Hepatocyte (in vitro differentiated cells): ENCODE measurements around the gene EFEMP2. TPM values are rescaled to one million over a fixed set of nuclear protein-coding genes. Genes with fewer than 3 reads are reported as not detected.
A peak's percentile ranks its signal among the peaks of the same experiment; 100 is the strongest.

ENCODE experiments used
- DNase-seq: peaks from one replicate; pipeline ENCODE4 v3.0.0-alpha.2; 2016; ENCODE audit warnings: low spot score
- H2AFZ ChIP-seq: fragments of 200-600 bp; sonication (generic); 2 replicates; pipeline ENCODE4 v1.6.0; 2016; ENCODE audit warnings: antibody characterized with exemption, mild to moderate bottlenecking
- H3K27ac ChIP-seq: fragments of 200-600 bp; sonication (generic); 2 replicates; pipeline ENCODE4 v1.5.1; 2016; ENCODE audit warnings: mild to moderate bottlenecking
- H3K27me3 ChIP-seq: fragments of 200-600 bp; sonication (generic); 2 replicates; pipeline ENCODE4 v1.6.1; 2016
- H3K36me3 ChIP-seq: fragments of 200-600 bp; sonication (generic); replicated peaks from 2 replicates; pipeline ENCODE4 v1.5.1; 2016; ENCODE audit warnings: low read depth; ENCODE audit not compliant: insufficient read depth
- H3K4me1 ChIP-seq: fragments of 200-600 bp; sonication (generic); 2 replicates; pipeline ENCODE4 v1.5.1; 2016; ENCODE audit warnings: mild to moderate bottlenecking, moderate library complexity; ENCODE audit not compliant: insufficient read depth
- H3K4me2 ChIP-seq: fragments of 200-600 bp; sonication (generic); 2 replicates; pipeline ENCODE4 v1.6.0; 2016
- H3K4me3 ChIP-seq: fragments of 200-600 bp; sonication (generic); 2 replicates; pipeline ENCODE4 v1.5.1; 2016; ENCODE audit warnings: mild to moderate bottlenecking
- H3K79me2 ChIP-seq: fragments of 200-600 bp; sonication (generic); 2 replicates; pipeline ENCODE4 v1.6.0; 2017; ENCODE audit warnings: mild to moderate bottlenecking
- H3K9me2 ChIP-seq: fragments of 200-600 bp; sonication (generic); replicated peaks from 2 replicates; pipeline ENCODE4 v1.6.0; 2017; ENCODE audit warnings: mild to moderate bottlenecking; ENCODE audit not compliant: insufficient read depth
- H3K9me3 ChIP-seq: fragments of 200-600 bp; sonication (generic); 2 replicates; pipeline ENCODE4 v1.5.1; 2016; ENCODE audit warnings: low read depth, mild to moderate bottlenecking
- H4K20me1 ChIP-seq: fragments of 200-600 bp; sonication (generic); 2 replicates; pipeline ENCODE4 v1.6.0; 2016; ENCODE audit warnings: mild to moderate bottlenecking; ENCODE audit not compliant: insufficient read depth, poor library complexity, severe bottlenecking
- EZH2 ChIP-seq: fragments of 200-600 bp; sonication (generic); IDR thresholded peaks from 2 replicates; pipeline ENCODE4 v1.6.1; 2016; ENCODE audit warnings: antibody characterized with exemption, mild to moderate bottlenecking, borderline replicate concordance
- EZH2phosphoT487 ChIP-seq: fragments of 200-600 bp; sonication (generic); IDR thresholded peaks from one replicate; pipeline ENCODE4 v1.6.1; 2018; ENCODE audit warnings: antibody characterized with exemption, mild to moderate bottlenecking, low read depth, moderate library complexity; ENCODE audit not compliant: unreplicated experiment, severe bottlenecking
- WGBS: methylation state at CpG from one replicate; pipeline ENCODE4 v1.1.6; 2016; ENCODE audit warnings: low lambda C conversion rate; ENCODE audit errors: missing lambda C conversion rate; 5-methylcytosine and 5-hydroxymethylcytosine counted together
- polyA plus RNA-seq: library from polyadenylated mRNA; unstranded; fragments of >200 nt; fragmentation: Nextera tagmentation; extraction: Ambion mirVana; gene quantifications from 2 replicates; pipeline ENCODE4 v1.2.1, GENCODE V29; 2016
- total RNA-seq: library from RNA; depleted of rRNA; stranded (reverse); fragments of >200 nt; gene quantifications from 2 replicates; pipeline ENCODE4 v1.2.3, GENCODE V29; 2014
- TF ChIP-seq, protein P1 (sequence below): fragments of 200-600 bp; sonication (generic); IDR thresholded peaks from 2 replicates; pipeline ENCODE4 v1.5.1; 2016; ENCODE audit warnings: antibody characterized with exemption, mild to moderate bottlenecking; ENCODE audit not compliant: poor library complexity

EFEMP2 gene
- total and polyA plus RNA-seq, 2 experiments from 2014 or later = 65.2 to 197 TPM

DNA sequence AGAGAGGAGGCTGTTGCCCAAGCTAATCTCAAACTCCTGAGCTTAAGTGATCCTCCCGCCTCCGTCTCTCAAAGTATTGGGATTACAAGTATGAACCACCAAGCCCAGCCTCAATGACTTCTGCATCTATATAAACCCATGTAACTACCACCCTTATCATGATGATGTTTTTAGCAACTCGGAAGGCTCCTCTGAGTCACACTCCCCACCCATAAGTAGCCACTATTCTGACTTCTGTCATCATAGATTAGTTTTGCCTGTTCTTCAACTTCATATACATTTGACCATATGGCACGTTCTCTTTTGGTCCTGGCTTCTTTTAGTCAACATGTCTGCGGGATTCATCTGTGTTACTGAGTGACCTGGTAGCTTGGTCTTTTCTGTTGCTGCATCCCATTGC, 34.0 kb upstream of the EFEMP2 start:
- Histone ChIP-seq H3K36me3 (no peaks in the 10 kb centered on the region), H3K79me2 (no peaks in the 10 kb centered on the region), H3K27ac (no peak overlapping the region), H3K4me1 (peaks cover 2% of the 10 kb centered on the region), H3K9me3 (no peaks in the 10 kb centered on the region), H3K9me2 (no peaks in the 10 kb centered on the region), H2AFZ (no peak overlapping the region), H3K4me2 (no peak overlapping the region), H4K20me1 (no peaks in the 10 kb centered on the region), H3K27me3 (peaks cover 1% of the 10 kb centered on the region), H3K4me3 (no peak overlapping the region)
- no peak for TF ChIP-seq EZH2
- TF ChIP-seq, protein P1, sequence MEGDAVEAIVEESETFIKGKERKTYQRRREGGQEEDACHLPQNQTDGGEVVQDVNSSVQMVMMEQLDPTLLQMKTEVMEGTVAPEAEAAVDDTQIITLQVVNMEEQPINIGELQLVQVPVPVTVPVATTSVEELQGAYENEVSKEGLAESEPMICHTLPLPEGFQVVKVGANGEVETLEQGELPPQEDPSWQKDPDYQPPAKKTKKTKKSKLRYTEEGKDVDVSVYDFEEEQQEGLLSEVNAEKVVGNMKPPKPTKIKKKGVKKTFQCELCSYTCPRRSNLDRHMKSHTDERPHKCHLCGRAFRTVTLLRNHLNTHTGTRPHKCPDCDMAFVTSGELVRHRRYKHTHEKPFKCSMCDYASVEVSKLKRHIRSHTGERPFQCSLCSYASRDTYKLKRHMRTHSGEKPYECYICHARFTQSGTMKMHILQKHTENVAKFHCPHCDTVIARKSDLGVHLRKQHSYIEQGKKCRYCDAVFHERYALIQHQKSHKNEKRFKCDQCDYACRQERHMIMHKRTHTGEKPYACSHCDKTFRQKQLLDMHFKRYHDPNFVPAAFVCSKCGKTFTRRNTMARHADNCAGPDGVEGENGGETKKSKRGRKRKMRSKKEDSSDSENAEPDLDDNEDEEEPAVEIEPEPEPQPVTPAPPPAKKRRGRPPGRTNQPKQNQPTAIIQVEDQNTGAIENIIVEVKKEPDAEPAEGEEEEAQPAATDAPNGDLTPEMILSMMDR = no peak
- WGBS = 88% methylated on average over 5 of the region's 5 CpGs
- DNase-seq = no peak

- no peaks in the 10 kb centered on the region for H3K9me2 ChIP-seq
- no peaks in the 10 kb centered on the region for H4K20me1 ChIP-seq
- peaks cover 15% of the 10 kb centered on the region for H3K4me1 ChIP-seq
- H3K36me3 ChIP-seq = no peaks in the 10 kb centered on the region
- no peak for DNase-seq
- H3K9me3 ChIP-seq = no peaks in the 10 kb centered on the region
- WGBS = 85% methylated on average over 8 of the region's 8 CpGs
- no peak overlapping the region for H2AFZ ChIP-seq
- no peak overlapping the region for H3K4me2 ChIP-seq
- peak overlapping the region; percentile 55 for H3K27ac ChIP-seq
- H3K27me3 ChIP-seq = peaks cover 19% of the 10 kb centered on the region
- H3K4me3 ChIP-seq = no peak overlapping the region
- H3K79me2 ChIP-seq = no peaks in the 10 kb centered on the region
- no peak for TF ChIP-seq EZH2phosphoT487
- TF ChIP-seq, protein P1 = no peak
- TF ChIP-seq EZH2 = no peak
Observed at GRCh38 chr11:65903715-65904114, 31.1 kb upstream of the EFEMP2 start.

DNA sequence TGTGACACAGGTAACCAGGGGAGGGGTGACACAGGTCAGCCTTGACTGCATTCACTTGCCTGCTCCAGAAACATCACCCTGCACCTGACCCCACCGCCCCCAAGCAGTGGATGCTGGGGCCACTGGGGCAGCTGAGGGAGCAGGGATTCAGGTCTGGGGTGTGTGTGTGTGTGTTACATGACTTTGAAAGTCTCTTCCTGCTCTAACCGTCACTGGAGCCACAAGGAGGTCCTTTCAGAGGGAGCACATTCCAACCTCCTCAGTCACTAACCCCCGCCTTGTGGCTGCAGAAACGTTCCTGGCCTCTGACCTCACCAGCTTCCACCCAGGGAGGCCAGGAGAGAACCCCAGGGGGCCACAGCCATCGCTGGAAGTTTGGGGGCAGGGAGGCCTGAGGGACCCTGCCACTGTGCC, 30.5 kb upstream of the EFEMP2 start:
- Histone ChIP-seq H3K79me2 (no peaks in the 10 kb centered on the region), H3K27me3 (peaks cover 21% of the 10 kb centered on the region)
- TF ChIP-seq EZH2 = no peak
- no peak for TF ChIP-seq EZH2phosphoT487
- TF ChIP-seq, protein P1 = no peak

DNA sequence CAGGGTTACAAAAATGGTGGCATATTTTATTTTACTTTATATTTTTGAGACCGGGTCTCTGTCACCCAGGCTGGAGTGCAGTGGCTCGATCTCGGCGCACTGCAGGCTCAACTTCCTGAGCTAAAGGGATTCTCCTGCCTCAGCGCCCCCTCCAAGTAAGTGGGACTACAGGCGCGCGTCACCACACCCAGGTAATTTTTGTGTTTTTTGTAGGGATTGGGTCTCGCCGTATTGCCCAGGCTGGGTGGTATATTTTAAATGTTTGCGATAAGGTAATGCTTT, 28.2 kb upstream of the EFEMP2 start:
- Histone ChIP-seq H3K27ac (peak overlapping the region; percentile 23), H3K4me3 (no peak overlapping the region), H3K27me3 (peaks cover 25% of the 10 kb centered on the region), H4K20me1 (no peaks in the 10 kb centered on the region), H3K36me3 (no peaks in the 10 kb centered on the region), H3K9me3 (no peaks in the 10 kb centered on the region), H3K79me2 (no peaks in the 10 kb centered on the region), H3K4me2 (peak overlapping the region; percentile 93), H3K4me1 (peaks cover 15% of the 10 kb centered on the region), H2AFZ (peak overlapping the region; percentile 1), H3K9me2 (no peaks in the 10 kb centered on the region)
- TF ChIP-seq EZH2 = no peak
- TF ChIP-seq, protein P1 = no peak
- no peak for TF ChIP-seq EZH2phosphoT487
- WGBS = 75% methylated on average over 11 of the region's 11 CpGs
- no peak for DNase-seq

More for the DNA sequence above, 30.5 kb upstream of the EFEMP2 start:
- peak; percentile 69 for DNase-seq
- H4K20me1 ChIP-seq = no peaks in the 10 kb centered on the region
- no peaks in the 10 kb centered on the region for H3K36me3 ChIP-seq
- no peaks in the 10 kb centered on the region for H3K9me3 ChIP-seq
- H3K4me3 ChIP-seq = no peak overlapping the region
- peak overlapping the region; percentile 64 for H3K27ac ChIP-seq
- H3K4me1 ChIP-seq = peaks cover 15% of the 10 kb centered on the region
- no peaks in the 10 kb centered on the region for H3K9me2 ChIP-seq
- no peak overlapping the region for H3K4me2 ChIP-seq
- WGBS = 15% methylated on average over 5 of the region's 5 CpGs
- no peak overlapping the region for H2AFZ ChIP-seq
